Effector CD8-positive, alpha-beta T cell (primary cell): Measurements from ENCODE around the gene CNOT11.
"Not testable (repeated sequence)": the region's sequence is repeated elsewhere in the genome, so short reads cannot be mapped to it uniquely, and the experiment has no call there.

ENCODE experiments used
- DNase-seq: peaks from one replicate; lab custom pipeline; 2025; lab: John Stamatoyannopoulos, UW

The CNOT11 gene

DNA sequence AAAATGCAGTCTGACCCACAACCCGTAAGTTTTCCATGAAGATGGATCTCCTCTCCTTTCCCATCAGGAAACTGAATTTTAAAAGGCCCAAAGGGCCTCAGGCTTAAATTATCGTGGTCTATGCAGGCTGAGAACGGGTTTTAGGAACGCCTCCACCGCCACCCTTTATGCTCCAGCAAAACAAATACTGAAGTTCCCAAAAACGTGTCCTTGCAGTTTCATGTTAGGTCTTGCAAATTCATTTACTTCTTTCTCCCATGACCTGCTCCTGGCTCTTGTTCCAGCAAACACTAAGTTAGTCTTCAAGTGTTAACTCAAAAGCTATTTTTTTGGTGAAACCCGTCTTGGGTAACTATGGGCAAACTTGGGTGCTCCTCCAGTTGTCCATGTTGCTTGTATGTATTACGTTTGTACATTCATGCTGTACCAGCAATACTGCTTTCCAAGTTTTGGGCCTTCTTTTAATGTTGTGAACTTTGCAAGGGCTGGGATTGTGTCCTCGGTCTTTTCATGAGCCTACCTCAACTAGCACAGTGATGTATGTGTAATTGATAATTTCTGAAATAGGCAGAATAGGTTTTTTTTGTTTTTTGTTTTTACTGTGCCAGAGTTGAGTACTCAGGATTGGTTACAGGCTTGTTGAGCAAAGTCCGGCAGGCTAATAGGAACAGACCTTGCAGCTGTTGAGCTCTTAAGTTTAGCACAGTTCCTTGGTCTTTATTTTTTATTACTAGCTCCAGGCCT is 57.6 kb downstream of the CNOT11 start:
- no peak for DNase-seq

DNA sequence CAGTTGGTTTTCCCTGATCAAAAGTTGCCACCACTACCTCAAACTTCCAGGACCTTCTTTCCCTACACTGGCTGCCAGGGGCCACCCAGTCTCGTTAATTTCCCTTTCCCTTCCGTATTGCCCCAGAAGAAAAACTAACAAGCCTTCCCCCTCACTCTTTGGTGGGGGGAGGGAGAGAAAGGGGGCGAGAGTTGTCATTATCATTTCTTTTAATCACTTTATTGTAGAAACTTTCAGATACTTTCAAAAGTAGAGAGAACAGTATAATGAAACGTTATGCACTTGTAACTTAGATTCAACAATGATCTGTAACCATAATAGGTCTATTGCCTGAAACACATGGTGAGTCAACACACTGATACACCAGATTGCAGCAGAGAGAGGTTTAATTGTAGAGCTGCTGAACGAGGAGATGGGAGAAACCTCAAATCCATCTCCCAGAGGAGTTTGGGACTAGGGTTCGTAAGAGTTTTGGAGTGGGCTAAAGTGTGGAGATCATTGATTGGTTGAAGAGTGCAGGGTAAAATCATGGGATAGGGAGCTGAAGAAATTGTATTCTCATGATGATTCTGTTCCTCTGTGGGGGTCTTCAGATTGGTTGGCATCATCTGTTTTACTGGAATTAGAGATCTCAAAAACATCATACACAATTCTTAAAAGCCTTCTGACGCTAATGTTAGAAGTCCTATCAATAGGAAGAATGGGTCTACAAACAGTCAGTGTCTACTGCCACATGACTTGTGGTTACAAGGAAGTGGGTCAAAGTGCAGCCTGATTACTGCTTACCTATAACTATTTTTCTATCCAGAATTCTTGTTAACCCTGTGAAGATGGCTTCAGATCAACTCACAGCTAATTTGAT is 58.4 kb downstream of the CNOT11 start:
- DNase-seq: no peak

GRCh38 chr2:101311696-101312017 is 59.0 kb downstream of the CNOT11 start:
- no peak for DNase-seq

DNA sequence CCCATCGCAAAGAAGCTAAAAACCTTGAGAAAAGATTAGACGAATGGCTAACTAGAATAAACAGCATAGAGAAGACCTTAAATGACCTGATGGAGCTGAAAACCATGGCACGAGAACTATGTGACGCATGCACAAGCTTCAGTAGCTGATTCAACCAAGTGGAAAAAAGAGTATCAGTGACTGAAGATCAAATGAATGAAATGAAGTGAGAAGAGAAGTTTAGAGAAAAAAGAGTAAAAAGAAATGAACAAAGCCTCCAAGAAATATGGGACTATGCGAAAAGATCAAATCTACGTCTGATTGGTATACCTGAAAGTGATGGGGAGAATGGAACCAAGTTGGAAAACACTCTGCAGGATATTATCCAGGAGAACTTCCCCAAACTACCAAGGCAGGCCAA is 63.9 kb downstream of the CNOT11 start:
- not testable (repeated sequence) for DNase-seq
